Activated CD4-positive, CD25-positive, alpha-beta regulatory T cell treated with anti-CD3 and anti-CD28 coated beads, Interleukin-2, amount 50 U/mL, for 72 hours (primary cell): ENCODE data around the gene SUN2.

Experiments used
- DNase-seq: peaks from one replicate; pipeline ENCODE4 v3.0.0; 2021

Gene SUN2

GRCh38 chr22:38753948-38754750 is 1.6 kb downstream of the SUN2 start:
- DNase-seq, result no peak

GRCh38 chr22:38751422-38752346 is 4.1 kb downstream of the SUN2 start:
- peak; percentile 73 for DNase-seq

- DNase-seq, result no peak
Measured at GRCh38 chr22:38751066-38751421, 4.8 kb downstream of the SUN2 start.

GRCh38 chr22:38750638-38751037 is 5.2 kb downstream of the SUN2 start:
- DNase-seq, result no peak

- no peak for DNase-seq
Measured at GRCh38 chr22:38750104-38750503, 5.7 kb downstream of the SUN2 start.

- no peak for DNase-seq
Measured at GRCh38 chr22:38748487-38749136, 7.2 kb downstream of the SUN2 start.

GRCh38 chr22:38745676-38746460 is 9.9 kb downstream of the SUN2 start:
- no peak for DNase-seq

GRCh38 chr22:38744981-38745380 is 10.8 kb downstream of the SUN2 start:
- no peak for DNase-seq

GRCh38 chr22:38742176-38742942 is 13.4 kb downstream of the SUN2 start:
- no peak for DNase-seq

- no peak for DNase-seq
Measured at GRCh38 chr22:38741576-38741975, 14.2 kb downstream of the SUN2 start.

- DNase-seq, result no peak
Measured at GRCh38 chr22:38741166-38741565, 14.6 kb downstream of the SUN2 start.

GRCh38 chr22:38740754-38741153 is 15.0 kb downstream of the SUN2 start:
- DNase-seq, result no peak

GRCh38 chr22:38740116-38740723 is 15.6 kb downstream of the SUN2 start:
- DNase-seq, result no peak

GRCh38 chr22:38739300-38740055 is 16.3 kb downstream of the SUN2 start:
- no peak for DNase-seq

GRCh38 chr22:38738475-38739070 is 17.2 kb downstream of the SUN2 start:
- DNase-seq, result no peak

- DNase-seq, result no peak
Measured at GRCh38 chr22:38737302-38738060, 18.3 kb downstream of the SUN2 start.

- no peak for DNase-seq
Measured at GRCh38 chr22:38736257-38736570, 19.6 kb downstream of the SUN2 start.

GRCh38 chr22:38735465-38736256 is 20.1 kb downstream of the SUN2 start:
- no peak for DNase-seq

- no peak for DNase-seq
Measured at GRCh38 chr22:38735126-38735464, 20.7 kb downstream of the SUN2 start.
